Uterus (tissue), 2 donors: ENCODE results near the gene HS6ST3.

Experiments
- POLR2A ChIP-seq, 2 donors: fragments of 450-650 bp; IDR thresholded peaks; one replicate each; pipeline ENCODE4 v1.6.1; 2016; ENCODE audit warnings: antibody characterized with exemption in 2 of 2, mild to moderate bottlenecking in 1 of 2, moderate library complexity in 1 of 2
- TF ChIP-seq, protein P1 (sequence below), 4 experiments: fragments of 200-600 bp in 2 of 4; fragments of 450-650 bp in 2 of 4; sonication (generic) in 2 of 4; IDR thresholded peaks; one replicate each; pipeline ENCODE4 v1.5.1; 2016 to 2019; ENCODE audit warnings: antibody characterized with exemption in 4 of 4, mild to moderate bottlenecking in 2 of 4, moderate library complexity in 1 of 4

- TF ChIP-seq POLR2A (IDR thresholded peaks at IDR 0.05) = no peak
- TF ChIP-seq, protein P1, sequence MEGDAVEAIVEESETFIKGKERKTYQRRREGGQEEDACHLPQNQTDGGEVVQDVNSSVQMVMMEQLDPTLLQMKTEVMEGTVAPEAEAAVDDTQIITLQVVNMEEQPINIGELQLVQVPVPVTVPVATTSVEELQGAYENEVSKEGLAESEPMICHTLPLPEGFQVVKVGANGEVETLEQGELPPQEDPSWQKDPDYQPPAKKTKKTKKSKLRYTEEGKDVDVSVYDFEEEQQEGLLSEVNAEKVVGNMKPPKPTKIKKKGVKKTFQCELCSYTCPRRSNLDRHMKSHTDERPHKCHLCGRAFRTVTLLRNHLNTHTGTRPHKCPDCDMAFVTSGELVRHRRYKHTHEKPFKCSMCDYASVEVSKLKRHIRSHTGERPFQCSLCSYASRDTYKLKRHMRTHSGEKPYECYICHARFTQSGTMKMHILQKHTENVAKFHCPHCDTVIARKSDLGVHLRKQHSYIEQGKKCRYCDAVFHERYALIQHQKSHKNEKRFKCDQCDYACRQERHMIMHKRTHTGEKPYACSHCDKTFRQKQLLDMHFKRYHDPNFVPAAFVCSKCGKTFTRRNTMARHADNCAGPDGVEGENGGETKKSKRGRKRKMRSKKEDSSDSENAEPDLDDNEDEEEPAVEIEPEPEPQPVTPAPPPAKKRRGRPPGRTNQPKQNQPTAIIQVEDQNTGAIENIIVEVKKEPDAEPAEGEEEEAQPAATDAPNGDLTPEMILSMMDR (IDR thresholded peaks at IDR 0.05) = no peak
Observed at GRCh38 chr13:96836733-96837132, 746.8 kb downstream of the HS6ST3 start.
